ENCODE data around the gene MTUS2. TPM values are rescaled to one million over a fixed set of nuclear protein-coding genes. Genes with fewer than 3 reads are reported as not detected.
A peak's percentile ranks its signal among the peaks of the same experiment; 100 is the strongest.

The MTUS2 gene
- total and polyA plus RNA-seq, 7 experiments from 2014 or later = 0.05 to 0.83 TPM; not detected in 5

GRCh38 chr13:29103065-29103800 is 283.1 kb downstream of the MTUS2 start:
- Mint-ChIP-seq H3K4me3 (no peak overlapping the region), H3K27ac (no peak overlapping the region), H3K27me3 (peaks cover 0 to 9% (median 3%) of the 10 kb centered on the region in 5 donors), H3K36me3 (no peaks in the 10 kb centered on the region), H3K9me3 (peaks cover 0 to 2% (median 0%) of the 10 kb centered on the region in 11 donors), H3K4me1 (peaks cover 0 to 2% (median 0%) of the 10 kb centered on the region in 7 donors)
- Histone ChIP-seq H3K36me3 (ENCODE audit: control insufficient read depth in 2 of 3, insufficient read depth in 3 of 3, low read length in 3 of 3) (no peaks in the 10 kb centered on the region), H3K27me3 (ENCODE audit: control insufficient read depth in 2 of 2, insufficient read depth in 2 of 2, low read length in 2 of 2) (no peaks in the 10 kb centered on the region), H3K4me1 (ENCODE audit: control insufficient read depth in 2 of 2, insufficient read depth in 2 of 2, low read length in 2 of 2) (no peaks in the 10 kb centered on the region), H3K9me3 (ENCODE audit: control insufficient read depth in 2 of 3, low read length in 3 of 3) (no peaks in the 10 kb centered on the region), H3K4me3 (ENCODE audit: low read length) (no peak overlapping the region), H3K27ac (ENCODE audit: low read depth, low read length) (no peak overlapping the region)
- DNase-seq (no peak), ATAC-seq (no peak)
- intact Hi-C loops (cut with micrococcal nuclease) = no loop called here
- CTCF ChIA-PET = no interaction called here
- POLR2A ChIA-PET = no interaction called here

- Mint-ChIP-seq H3K4me3 (no peak overlapping the region), H3K9me3 (peaks cover 0 to 2% (median 0%) of the 10 kb centered on the region in 11 donors), H3K27me3 (peaks cover 0 to 5% (median 0%) of the 10 kb centered on the region in 5 donors), H3K36me3 (no peaks in the 10 kb centered on the region), H3K27ac (no peak overlapping the region), H3K4me1 (peaks cover 0 to 2% (median 0%) of the 10 kb centered on the region in 7 donors)
- H3K36me3 ChIP-seq (ENCODE audit: control insufficient read depth in 2 of 3, insufficient read depth in 3 of 3, low read length in 3 of 3) = no peaks in the 10 kb centered on the region
- DNase-seq (no peak), ATAC-seq (no peak)
- ChIA-PET POLR2A (no interaction called here), CTCF (no interaction called here)
- intact Hi-C loops (cut with micrococcal nuclease) = no loop called here
- H3K9me3 ChIP-seq (ENCODE audit: control insufficient read depth in 2 of 3, low read length in 3 of 3) = no peaks in the 10 kb centered on the region
- H3K4me1 ChIP-seq (ENCODE audit: control insufficient read depth in 2 of 2, insufficient read depth in 2 of 2, low read length in 2 of 2) = no peaks in the 10 kb centered on the region
- no peak overlapping the region for H3K4me3 ChIP-seq (ENCODE audit: low read length)
- H3K27me3 ChIP-seq (ENCODE audit: control insufficient read depth in 2 of 2, insufficient read depth in 2 of 2, low read length in 2 of 2) = no peaks in the 10 kb centered on the region
- no peak overlapping the region for H3K27ac ChIP-seq (ENCODE audit: low read depth, low read length)
Observed at GRCh38 chr13:29104461-29104860, 284.3 kb downstream of the MTUS2 start.

- ATAC-seq (no peak), DNase-seq (no peak)
- ChIA-PET CTCF (no interaction called here), POLR2A (no interaction called here)
- Mint-ChIP-seq H3K9me3 (peaks cover 0 to 2% (median 0%) of the 10 kb centered on the region in 11 donors), H3K4me3 (no peak overlapping the region), H3K36me3 (no peaks in the 10 kb centered on the region), H3K4me1 (peaks cover 0 to 2% (median 0%) of the 10 kb centered on the region in 7 donors), H3K27me3 (peaks cover 0 to 4% (median 0%) of the 10 kb centered on the region in 5 donors), H3K27ac (peak overlapping the region in 1 of 9 donors; percentile 70)
- no peaks in the 10 kb centered on the region for H3K36me3 ChIP-seq (ENCODE audit: control insufficient read depth in 2 of 3, insufficient read depth in 3 of 3, low read length in 3 of 3)
- no peak overlapping the region for H3K4me3 ChIP-seq (ENCODE audit: low read length)
- H3K9me3 ChIP-seq (ENCODE audit: control insufficient read depth in 2 of 3, low read length in 3 of 3) = no peaks in the 10 kb centered on the region
- no peaks in the 10 kb centered on the region for H3K27me3 ChIP-seq (ENCODE audit: control insufficient read depth in 2 of 2, insufficient read depth in 2 of 2, low read length in 2 of 2)
- no peak overlapping the region for H3K27ac ChIP-seq (ENCODE audit: low read depth, low read length)
- intact Hi-C loops (cut with micrococcal nuclease) = no loop called here
- no peaks in the 10 kb centered on the region for H3K4me1 ChIP-seq (ENCODE audit: control insufficient read depth in 2 of 2, insufficient read depth in 2 of 2, low read length in 2 of 2)
Observed at GRCh38 chr13:29105779-29106178, 285.6 kb downstream of the MTUS2 start.

DNA sequence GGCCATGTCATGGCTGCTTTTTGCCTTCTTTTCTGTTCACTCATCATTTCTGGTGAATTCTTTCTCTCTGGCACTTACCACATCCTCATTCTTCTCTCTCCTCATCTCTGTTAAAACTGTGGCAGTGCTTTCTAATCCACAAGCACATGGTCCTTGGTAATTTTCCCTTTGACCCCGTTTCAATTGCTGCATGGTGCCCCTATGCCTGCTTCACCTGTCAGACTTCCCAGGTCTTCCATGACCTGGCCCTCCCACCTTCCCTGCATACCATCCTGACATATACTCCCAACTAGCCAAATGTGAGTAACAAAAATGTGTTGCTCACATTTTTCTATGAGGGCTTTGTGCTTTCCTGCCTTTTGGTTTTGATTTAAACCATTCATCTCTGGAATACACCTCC is 286.5 kb downstream of the MTUS2 start:
- Mint-ChIP-seq H3K9me3 (peaks cover 0 to 2% (median 0%) of the 10 kb centered on the region in 11 donors), H3K27me3 (peaks cover 0 to 4% (median 0%) of the 10 kb centered on the region in 5 donors)
- no peak for ATAC-seq

DNA sequence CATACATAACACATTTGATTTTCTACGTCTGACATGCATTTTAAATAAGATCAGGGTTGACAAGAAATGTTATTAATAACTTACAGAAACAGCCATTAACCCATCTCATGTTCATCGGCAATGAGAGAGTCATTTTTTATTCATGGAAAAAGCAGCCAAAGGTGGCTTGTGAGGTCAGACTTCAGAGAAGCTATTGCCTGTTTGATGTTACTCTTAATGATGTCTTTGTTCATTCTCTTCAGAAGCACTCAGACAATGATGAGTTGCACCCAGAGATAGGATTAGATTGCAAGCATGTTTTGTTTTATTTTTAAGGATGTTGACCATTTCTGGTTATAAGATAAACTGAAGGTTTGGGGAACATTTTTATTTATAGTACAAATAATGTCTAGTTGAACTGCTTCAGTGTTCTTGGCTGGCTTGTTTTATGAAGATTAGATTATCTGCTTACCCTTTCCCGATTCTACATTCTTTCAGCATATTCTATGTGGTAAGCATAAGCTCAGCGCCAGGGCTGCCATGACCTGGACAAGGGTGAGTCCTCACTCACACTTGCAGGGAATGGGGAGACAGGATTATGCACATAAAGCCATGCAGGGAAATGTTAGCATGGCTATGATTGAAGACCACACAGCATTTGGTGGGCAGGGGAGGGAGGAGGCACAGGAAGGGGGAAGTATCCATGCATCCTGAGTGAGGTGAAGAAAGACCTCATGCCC is 288.1 kb downstream of the MTUS2 start:
- no peaks in the 10 kb centered on the region for H3K27me3 ChIP-seq (ENCODE audit: control insufficient read depth in 2 of 2, insufficient read depth in 2 of 2, low read length in 2 of 2)
- intact Hi-C loops (cut with micrococcal nuclease) = no loop called here
- DNase-seq (no peak), ATAC-seq (no peak)
- peaks cover 0 to 6% (median 0%) of the 10 kb centered on the region in 5 donors for H3K27me3 Mint-ChIP-seq
- ChIA-PET CTCF (no interaction called here), POLR2A (no interaction called here)
- H3K4me1 ChIP-seq (ENCODE audit: control insufficient read depth in 2 of 2, insufficient read depth in 2 of 2, low read length in 2 of 2) = no peaks in the 10 kb centered on the region
- H3K36me3 ChIP-seq (ENCODE audit: control insufficient read depth in 2 of 3, insufficient read depth in 3 of 3, low read length in 3 of 3) = no peaks in the 10 kb centered on the region
- H3K9me3 Mint-ChIP-seq = peaks cover 0 to 1% (median 0%) of the 10 kb centered on the region in 11 donors
- H3K27ac Mint-ChIP-seq = no peak overlapping the region
- H3K4me3 ChIP-seq (ENCODE audit: low read length) = no peak overlapping the region
- H3K36me3 Mint-ChIP-seq = no peaks in the 10 kb centered on the region
- no peak overlapping the region for H3K27ac ChIP-seq (ENCODE audit: low read depth, low read length)
- H3K4me3 Mint-ChIP-seq = no peak overlapping the region
- no peaks in the 10 kb centered on the region for H3K9me3 ChIP-seq (ENCODE audit: control insufficient read depth in 2 of 3, low read length in 3 of 3)
- H3K4me1 Mint-ChIP-seq = peaks cover 0 to 2% (median 0%) of the 10 kb centered on the region in 7 donors

More for the DNA sequence above, 286.5 kb downstream of the MTUS2 start:
- Histone ChIP-seq H3K4me3 (ENCODE audit: low read length) (no peak overlapping the region), H3K4me1 (ENCODE audit: control insufficient read depth in 2 of 2, insufficient read depth in 2 of 2, low read length in 2 of 2) (no peaks in the 10 kb centered on the region), H3K36me3 (ENCODE audit: control insufficient read depth in 2 of 3, insufficient read depth in 3 of 3, low read length in 3 of 3) (no peaks in the 10 kb centered on the region), H3K9me3 (ENCODE audit: control insufficient read depth in 2 of 3, low read length in 3 of 3) (no peaks in the 10 kb centered on the region), H3K27me3 (ENCODE audit: control insufficient read depth in 2 of 2, insufficient read depth in 2 of 2, low read length in 2 of 2) (no peaks in the 10 kb centered on the region), H3K27ac (ENCODE audit: low read depth, low read length) (no peak overlapping the region)
- intact Hi-C loops (cut with micrococcal nuclease) = no loop called here
- peaks cover 0 to 2% (median 0%) of the 10 kb centered on the region in 7 donors for H3K4me1 Mint-ChIP-seq
- ChIA-PET CTCF (no interaction called here), POLR2A (no interaction called here)
- DNase-seq = no peak
- H3K4me3 Mint-ChIP-seq = no peak overlapping the region
- H3K27ac Mint-ChIP-seq = no peak overlapping the region
- H3K36me3 Mint-ChIP-seq = no peaks in the 10 kb centered on the region

DNA sequence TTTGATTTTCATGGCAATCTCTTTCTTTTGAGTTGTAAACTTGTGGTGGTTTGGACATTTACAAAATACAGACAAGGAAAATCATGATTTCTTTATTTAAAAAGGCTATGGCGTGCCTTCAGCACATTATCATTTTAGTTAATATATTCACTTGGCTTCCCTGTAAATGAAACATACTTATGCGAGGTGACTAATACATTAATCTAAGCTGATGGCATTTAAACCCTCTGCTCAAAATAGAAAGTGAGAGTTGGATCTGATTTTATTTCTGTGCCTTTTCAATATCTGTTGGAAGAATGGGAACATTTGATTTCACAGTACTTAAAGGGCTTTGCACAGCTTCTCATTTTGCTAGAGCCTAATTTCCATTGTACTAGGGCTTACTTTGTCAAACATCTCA is 289.8 kb downstream of the MTUS2 start:
- ChIA-PET POLR2A (no interaction called here), CTCF (no interaction called here)
- Histone ChIP-seq H3K4me3 (ENCODE audit: low read length) (no peak overlapping the region), H3K36me3 (ENCODE audit: control insufficient read depth in 2 of 3, insufficient read depth in 3 of 3, low read length in 3 of 3) (no peaks in the 10 kb centered on the region), H3K9me3 (ENCODE audit: control insufficient read depth in 2 of 3, low read length in 3 of 3) (no peaks in the 10 kb centered on the region), H3K27me3 (ENCODE audit: control insufficient read depth in 2 of 2, insufficient read depth in 2 of 2, low read length in 2 of 2) (no peaks in the 10 kb centered on the region), H3K4me1 (ENCODE audit: control insufficient read depth in 2 of 2, insufficient read depth in 2 of 2, low read length in 2 of 2) (no peaks in the 10 kb centered on the region), H3K27ac (ENCODE audit: low read depth, low read length) (no peak overlapping the region)
- peaks cover 0 to 2% (median 0%) of the 10 kb centered on the region in 7 donors for H3K4me1 Mint-ChIP-seq
- DNase-seq (no peak), ATAC-seq (no peak)
- H3K27me3 Mint-ChIP-seq = peaks cover 0 to 6% (median 0%) of the 10 kb centered on the region in 5 donors
- peaks cover 0 to 2% (median 0%) of the 10 kb centered on the region in 11 donors for H3K9me3 Mint-ChIP-seq
- H3K27ac Mint-ChIP-seq = no peak overlapping the region
- intact Hi-C loops (cut with micrococcal nuclease) = no loop called here
- no peaks in the 10 kb centered on the region for H3K36me3 Mint-ChIP-seq
- no peak overlapping the region for H3K4me3 Mint-ChIP-seq
